GM23338 (cell line): ENCODE results near the gene IGSF9B.

Experiments
- CREB1 ChIP-seq: fragments of 250-450 bp; sonication (Bioruptor Pico); IDR thresholded peaks from 2 replicates; pipeline ENCODE4 v1.5.0; 2020; ENCODE audit warnings: low read depth, mild to moderate bottlenecking, moderate library complexity
- CTCF ChIP-seq, 2 experiments: fragments of 200-600 bp in 1 of 2; sonication (generic) in 1 of 2; conservative IDR thresholded peaks; 2 replicates each; pipeline versions ENCODE4 v1.5.1 to v1.6.1; 2016 to 2017; ENCODE audit warnings: antibody characterized with exemption in 2 of 2, low read depth in 2 of 2, mild to moderate bottlenecking in 2 of 2, moderate library complexity in 1 of 2
- ETS1 ChIP-seq: IDR thresholded peaks from 2 replicates; pipeline ENCODE4 v1.6.1; 2016; ENCODE audit warnings: antibody characterized with exemption
- EZH2 ChIP-seq: fragments of 200-600 bp; sonication (generic); IDR thresholded peaks from one replicate; pipeline ENCODE4 v1.8.0; 2017; ENCODE audit warnings: antibody characterized with exemption, mild to moderate bottlenecking, low read depth; ENCODE audit not compliant: unreplicated experiment
- EZH2phosphoT487 ChIP-seq: fragments of 200-600 bp; sonication (generic); IDR thresholded peaks from one replicate; pipeline ENCODE4 v1.8.1; 2018; ENCODE audit warnings: antibody characterized with exemption; ENCODE audit not compliant: unreplicated experiment
- POLR2AphosphoS5 ChIP-seq: IDR thresholded peaks from 2 replicates; pipeline ENCODE4 v1.6.1; 2016; ENCODE audit warnings: antibody characterized with exemption, low read depth
- REST ChIP-seq: IDR thresholded peaks from one replicate; pipeline ENCODE4 v1.6.1; 2018; ENCODE audit warnings: antibody characterized with exemption; ENCODE audit not compliant: unreplicated experiment
- ZNF331 ChIP-seq: fragments of 250-450 bp; sonication (Bioruptor Pico); IDR thresholded peaks from 2 replicates; pipeline ENCODE4 v1.5.0; 2020; ENCODE audit warnings: low read depth, mild to moderate bottlenecking, moderate library complexity

GRCh38 chr11:133921026-133921425 lies 35.7 kb downstream of the IGSF9B start:
- TF ChIP-seq POLR2AphosphoS5 = no peak
- no peak for TF ChIP-seq CTCF (conservative IDR thresholded peaks at IDR 0.05; ENCODE audit: low read depth in 2 of 2)
- TF ChIP-seq REST = no peak
- no peak for TF ChIP-seq ZNF331 (CRISPR knock-in tag)
- TF ChIP-seq CREB1 = no peak
- TF ChIP-seq EZH2phosphoT487 = no peak
- TF ChIP-seq EZH2 = no peak
- TF ChIP-seq ETS1 = no peak
